GM19240 (cell line): ENCODE measurements around the gene TROAP.
A peak's percentile ranks its signal among the peaks of the same experiment; 100 is the strongest.
"Not testable (repeated sequence)": the region's sequence is repeated elsewhere in the genome, so short reads cannot be mapped to it uniquely, and the experiment has no call there.

Source experiments
- DNase-seq: peaks from one replicate; pipeline ENCODE4 v3.0.0; 2011; ENCODE audit warnings: low spot score; ENCODE audit not compliant: insufficient read length

The TROAP gene

DNA sequence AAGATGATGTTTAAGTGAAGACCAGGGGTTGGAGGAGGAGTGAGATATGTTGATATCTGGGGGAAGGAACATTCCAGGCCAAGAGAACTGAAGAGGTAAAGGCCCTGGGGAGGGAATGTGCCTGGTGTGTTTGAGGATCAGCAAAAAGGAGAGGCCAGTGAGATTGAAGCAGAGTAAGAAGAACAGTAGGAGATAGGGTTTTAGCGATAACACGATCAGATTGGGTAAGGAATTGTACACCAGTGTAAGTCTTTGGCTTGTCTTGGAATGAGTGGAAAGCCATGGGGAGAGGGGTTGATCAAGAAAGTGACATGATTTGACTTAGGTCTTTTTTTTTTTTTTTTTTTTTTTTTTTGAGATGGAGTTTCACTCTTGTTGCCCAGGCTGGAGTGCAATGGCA, 4.8 kb downstream of the TROAP start:
- no peak for DNase-seq

DNA sequence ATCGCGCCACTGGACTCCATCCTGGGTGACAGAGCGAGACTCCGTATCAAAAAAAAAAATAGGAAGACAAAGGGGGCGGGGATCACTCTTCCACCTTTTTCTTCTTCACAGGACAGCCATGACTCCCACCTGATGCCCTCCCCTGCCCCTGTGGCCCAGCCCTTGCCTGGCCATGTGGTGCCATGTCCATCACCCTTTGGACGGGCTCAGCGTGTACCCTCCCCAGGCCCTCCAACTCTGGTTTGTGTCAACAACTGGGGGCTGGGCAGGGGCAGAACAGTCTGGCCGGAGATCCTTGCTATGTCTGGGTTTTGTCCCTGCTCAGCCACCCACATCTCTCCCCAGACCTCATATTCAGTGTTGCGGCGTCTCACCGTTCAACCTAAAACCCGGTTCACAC, 5.8 kb downstream of the TROAP start:
- DNase-seq: no peak

DNA sequence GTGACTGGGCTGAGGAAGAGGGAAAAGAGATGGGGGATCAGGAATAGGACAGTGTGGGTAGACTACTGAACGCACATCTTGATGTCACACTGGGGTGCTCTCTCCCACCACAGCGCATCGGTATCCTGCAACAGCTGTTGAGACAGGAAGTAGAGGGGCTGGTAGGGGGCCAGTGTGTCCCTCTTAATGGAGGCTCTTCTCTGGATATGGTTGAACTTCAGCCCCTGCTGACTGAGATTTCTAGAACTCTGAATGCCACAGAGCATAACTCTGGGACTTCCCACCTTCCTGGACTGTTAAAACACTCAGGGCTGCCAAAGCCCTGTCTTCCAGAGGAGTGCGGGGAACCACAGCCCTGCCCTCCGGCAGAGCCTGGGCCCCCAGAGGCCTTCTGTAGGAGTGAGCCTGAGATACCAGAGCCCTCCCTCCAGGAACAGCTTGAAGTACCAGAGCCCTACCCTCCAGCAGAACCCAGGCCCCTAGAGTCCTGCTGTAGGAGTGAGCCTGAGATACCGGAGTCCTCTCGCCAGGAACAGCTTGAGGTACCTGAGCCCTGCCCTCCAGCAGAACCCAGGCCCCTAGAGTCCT, 7.1 kb downstream of the TROAP start:
- no peak for DNase-seq

DNA sequence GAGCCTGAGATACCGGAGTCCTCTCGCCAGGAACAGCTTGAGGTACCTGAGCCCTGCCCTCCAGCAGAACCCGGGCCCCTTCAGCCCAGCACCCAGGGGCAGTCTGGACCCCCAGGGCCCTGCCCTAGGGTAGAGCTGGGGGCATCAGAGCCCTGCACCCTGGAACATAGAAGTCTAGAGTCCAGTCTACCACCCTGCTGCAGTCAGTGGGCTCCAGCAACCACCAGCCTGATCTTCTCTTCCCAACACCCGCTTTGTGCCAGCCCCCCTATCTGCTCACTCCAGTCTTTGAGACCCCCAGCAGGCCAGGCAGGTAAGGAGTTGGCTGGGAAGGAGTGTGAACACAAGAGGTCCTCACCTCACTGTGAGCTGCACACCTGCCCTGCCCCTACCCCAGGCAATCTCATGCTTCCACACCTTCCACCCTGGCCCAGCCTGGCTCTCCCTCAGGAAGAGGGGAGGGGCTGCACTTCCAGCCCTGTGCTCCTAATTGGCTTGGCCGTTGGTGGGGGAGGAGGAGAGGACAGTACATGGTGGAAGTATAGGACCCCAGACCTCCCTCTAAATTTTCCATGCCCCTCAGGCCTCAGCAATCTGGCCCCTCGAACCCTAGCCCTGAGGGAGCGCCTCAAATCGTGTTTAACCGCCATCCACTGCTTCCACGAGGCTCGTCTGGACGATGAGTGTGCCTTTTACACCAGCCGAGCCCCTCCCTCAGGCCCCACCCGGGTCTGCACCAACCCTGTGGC, 7.8 kb downstream of the TROAP start:
- no peak for DNase-seq

DNA sequence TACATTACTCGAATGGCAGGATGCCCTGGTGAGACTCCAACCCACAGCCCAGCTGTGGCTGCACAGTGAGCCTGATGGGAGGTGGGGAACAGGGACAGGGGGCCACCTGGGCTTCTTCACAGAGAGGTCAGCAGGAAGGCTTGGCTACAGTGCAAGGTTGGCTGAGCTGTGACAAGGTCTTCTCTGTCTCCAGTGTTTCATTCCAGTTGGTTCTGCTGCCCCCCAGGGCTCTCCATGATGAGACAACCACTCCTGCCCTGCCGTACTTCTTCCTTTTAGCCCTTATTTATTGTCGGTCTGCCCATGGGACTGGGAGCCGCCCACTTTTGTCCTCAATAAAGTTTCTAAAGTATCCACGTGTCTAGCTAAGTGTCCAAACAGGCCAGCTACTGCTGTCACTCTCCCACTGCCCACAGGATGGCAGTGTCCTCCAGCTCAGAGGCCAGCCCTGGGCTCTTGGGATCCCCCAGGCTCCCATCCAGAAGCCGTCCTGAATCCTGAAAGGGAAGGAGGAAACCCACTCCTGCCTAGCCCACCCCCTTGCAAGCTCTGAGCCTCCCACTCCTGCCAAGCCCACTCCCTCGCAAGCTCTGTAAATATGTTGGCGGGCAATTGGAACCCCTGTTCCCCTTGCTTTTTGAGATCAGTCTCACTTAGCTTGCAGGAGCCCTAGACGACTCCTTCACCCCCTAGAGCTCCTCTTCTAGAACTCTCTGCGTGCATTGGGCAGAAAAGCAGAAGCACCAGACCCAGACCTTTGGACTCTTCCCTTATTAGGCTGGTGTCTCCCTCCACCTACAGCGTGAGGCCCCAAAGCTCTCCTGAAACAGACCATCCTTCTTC, 8.5 kb downstream of the TROAP start:
- DNase-seq: no peak

DNA sequence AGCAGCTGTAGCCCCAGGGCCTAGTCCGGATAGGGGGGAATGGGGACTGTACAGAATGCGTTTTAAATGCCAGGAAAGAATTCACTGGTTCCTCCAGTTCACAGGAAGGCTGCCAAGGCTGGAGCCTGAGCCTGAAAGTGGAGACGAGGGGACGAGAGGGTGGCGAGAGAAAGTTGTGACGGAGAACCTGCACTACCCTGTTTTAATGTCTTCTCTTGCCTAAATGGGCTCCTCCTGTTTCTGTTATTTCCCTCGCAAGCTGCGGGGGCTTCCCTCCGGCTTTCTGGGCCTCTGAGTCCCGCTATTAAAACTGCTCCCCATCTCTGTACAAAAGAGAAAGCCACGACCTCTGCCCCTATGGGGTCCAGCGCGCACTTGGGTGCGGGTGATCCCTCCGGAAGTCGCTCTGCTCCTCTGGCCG, 9.4 kb downstream of the TROAP start:
- no peak for DNase-seq

DNA sequence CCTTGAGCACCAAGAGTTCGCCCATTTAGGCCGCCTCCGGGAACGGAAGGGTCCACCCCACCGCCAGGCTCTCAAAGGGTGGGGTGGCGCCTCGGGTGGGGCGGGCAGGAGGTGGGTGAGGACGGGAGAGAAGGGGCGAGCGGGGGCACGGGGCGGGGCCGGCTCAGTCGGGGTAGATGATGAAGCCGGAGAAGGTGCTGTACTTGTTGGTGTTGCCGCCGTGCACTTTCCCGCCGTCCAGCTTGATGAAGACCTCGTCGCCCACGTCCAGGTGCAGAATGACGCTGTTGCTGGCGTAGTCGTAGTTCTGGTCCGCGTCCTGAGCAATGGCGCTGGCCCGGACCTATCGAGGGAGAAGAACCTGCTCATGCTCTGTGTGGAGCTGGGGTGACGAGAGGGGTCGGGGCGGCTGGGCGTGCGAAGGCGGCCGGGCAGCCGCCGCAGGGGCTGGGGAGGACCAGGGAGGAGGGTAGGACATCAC, 9.9 kb downstream of the TROAP start:
- DNase-seq: no peak

DNA sequence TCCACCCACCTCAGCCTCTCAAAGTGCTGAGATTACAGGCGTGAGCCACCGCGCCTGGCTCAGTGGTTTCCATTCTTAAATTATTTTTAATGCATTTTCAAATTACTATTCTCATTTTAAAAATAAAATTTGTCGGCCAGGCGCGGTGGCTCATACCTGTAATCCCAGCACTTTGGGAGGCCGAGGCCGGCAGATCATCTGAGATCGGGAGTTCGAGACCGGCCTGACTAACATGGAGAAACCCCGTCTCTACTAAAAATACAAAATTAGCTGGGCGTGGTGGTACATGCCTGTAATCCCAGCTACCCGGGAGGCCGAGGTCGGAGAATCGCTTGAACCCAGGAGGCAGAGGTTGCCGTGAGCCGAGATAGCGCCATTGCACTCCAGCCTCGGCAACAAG, 10.7 kb downstream of the TROAP start:
- not testable (repeated sequence) for DNase-seq

DNA sequence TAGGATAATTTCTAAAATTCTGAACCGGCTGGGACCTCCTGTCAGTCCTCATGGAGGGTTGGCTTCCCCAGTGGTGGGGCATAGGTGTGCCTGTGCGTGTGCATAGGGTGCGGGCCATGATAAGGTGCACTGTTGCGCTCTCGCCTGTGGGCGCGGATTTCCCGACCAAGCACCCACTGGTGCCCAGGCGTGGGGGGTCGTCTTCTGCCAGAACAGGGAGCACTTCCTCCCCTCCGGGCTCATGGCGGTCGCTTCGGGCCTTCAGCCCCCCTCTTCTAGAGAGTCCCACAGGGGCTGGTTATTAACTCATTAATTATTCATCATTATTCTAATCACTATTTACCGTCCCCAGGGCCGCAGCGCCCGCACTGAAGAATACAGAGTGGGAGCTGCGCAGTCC, 11.2 kb downstream of the TROAP start:
- no peak for DNase-seq

DNA sequence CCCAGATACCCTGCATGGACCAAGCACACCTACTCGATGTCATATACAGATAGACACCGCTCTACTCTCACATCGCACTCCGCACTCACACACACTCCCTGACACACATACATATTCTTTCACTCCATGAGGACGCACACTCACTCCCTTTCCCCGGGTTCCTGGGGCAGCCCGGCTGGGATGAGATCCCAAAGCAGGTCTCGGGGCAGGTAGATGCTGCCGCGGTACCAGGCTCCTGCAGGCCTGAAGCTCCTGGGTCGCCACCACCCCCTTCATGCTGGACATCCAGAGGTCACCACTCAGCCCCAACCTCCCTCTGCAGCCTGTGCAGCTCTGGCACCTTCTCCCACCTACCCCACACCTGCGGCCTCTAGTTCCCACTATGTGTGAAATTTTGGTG, 11.6 kb downstream of the TROAP start:
- no peak for DNase-seq

DNA sequence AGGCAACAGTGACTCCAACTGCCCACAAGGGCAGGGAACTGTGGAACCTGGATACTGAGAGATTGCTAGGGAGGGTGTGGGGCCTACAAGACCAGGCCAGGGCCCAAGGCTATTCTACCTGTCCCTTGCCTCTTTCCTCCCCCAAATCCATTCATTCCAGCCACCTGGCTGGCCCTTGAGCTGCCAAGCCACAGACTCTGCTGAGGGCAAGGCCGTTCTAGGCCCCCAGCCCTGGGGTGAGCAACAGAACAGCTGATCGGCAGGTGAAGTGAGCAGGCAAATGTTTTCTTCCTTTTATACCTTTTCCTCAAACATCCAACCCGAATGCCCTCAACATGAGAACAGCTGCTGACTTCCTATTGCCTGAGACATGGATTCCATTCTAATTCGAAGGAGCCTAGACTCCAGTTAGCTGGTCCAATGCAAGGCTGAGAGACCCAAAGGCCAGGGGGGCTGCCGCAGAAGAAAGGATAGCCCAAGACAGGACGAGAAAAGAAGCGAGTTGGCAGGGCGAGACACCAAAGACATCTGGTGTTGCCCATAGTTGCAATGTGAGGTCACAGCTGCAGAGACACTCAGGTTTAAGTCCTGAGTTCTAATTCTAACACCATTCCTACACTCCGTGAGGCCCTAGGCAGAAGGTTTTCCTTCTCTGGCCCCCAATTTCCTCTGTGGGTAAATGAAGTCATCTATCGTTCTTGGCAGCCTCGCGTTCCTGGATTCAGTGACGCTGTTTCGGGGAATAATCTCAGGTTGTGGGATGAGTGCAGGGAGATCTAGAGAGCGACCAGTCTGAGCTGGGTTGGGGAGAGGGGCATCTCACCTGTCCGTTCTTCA, 12.3 kb downstream of the TROAP start:
- DNase-seq: no peak

DNA sequence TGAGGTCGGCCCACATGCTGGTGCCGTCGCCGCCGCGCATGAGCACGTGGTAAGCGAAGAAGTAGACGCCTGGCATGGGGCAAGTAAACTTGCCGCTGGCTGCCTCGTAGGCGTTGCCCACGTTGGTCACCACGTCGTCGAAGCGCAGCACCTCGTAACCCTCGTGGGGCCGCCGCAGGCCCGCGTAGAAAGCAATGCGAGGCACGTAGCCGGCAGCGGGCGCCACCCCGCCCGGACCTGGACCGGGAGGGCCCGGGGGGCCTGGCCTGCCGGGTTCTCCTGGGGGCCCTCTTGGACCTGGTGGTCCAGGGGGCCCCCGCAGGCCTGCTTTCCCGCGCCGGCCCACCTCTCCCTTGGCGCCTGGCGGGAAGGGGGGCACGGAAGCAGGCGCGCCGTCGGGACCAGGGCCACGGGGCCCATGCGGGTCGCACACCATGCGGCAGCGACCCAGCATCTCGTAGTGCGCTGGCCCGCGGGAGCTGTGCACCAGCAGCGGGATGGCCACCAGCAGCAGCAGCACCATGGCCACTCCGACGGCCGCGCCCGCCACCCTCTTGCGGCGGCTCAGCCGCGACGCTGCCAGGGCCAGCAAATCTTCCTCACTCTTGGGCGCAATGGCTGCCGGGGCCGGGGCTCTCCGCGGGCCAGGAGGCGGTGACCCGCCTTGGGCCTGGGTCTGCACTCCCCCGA, 13.0 kb downstream of the TROAP start:
- no peak for DNase-seq

DNA sequence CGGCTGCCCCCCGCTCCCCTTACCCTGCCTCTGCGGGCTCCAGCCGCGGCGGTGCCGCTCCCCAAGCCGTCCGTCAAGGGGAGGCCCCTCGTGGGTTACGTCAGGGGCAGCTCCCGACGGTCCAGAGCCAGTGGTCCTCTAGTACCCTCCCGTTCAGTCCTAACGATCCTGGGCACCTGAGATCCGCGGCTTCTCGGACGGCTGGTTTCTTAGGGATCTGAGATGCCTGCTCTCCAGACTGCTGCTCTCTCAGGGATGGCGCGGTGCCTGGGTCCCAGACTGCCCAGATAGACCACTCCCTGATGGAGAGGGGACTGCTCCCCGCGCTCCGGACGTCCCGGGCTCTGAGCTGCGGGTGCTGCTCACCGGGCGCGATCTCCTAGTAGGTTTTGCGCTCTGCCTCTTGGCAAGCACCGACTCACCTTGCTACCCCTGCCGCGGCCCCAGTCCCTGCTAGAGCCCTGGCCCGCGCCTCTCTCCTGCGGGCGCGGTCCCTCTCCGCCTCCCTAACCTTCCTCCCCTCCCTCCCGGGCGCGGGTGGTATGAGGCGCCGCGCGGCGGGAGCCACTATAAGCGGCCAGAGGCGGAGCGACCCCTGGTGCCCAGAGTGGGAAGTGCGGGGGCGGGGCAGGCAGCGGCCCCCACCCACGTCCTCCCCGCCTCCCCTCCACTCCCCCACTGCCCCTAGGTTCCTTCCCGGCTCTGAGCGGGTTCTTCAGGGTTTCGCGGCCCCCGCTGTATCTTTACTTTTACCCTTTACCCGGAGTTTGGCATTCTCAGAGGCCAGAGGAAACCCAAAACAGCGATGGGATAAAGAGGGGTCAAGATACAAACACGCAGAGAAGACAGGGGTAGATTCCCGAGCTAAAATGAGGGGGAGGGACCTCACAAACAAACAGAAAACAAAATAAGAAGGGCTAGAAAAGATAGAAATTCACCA, 13.9 kb downstream of the TROAP start, which contains the start of gene C1QL4:
Gene C1QL4, minus strand, starts transcription at position 544 of the 940 bp plus-strand sequence. CDS start 711 bp downstream, outside the sequence.
- DNase-seq: peak; percentile 83

DNA sequence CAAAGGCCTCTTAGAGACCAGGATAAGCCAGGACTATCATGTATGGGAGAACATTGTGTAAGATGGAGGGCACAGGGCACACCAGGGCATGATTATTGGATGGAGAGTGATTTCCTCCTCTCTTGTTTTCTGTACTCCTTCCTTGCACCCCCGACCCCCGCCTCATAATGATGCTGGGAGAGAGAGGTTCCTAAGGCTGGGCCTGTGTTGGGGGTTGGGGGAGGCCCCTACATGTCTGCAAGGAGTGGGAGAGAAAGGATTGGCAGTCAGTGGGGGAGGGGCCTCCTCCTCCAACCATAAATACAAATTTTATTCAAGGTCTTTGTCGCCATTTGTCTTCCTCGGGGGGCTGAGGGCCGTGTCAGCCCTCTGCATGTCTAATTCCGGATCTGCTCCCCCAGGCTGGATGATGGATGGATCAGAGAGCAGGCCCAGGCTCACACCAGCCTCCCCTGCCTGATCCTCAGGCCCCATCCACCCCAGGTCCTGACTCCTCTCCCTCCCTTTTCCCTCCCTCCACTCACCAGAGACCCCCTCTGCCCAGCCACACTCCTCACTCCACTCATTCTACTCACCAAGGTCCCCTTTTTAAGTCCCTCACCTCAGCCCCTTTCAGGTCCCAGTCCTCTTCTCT, 15.9 kb downstream of the TROAP start:
- no peak for DNase-seq

DNA sequence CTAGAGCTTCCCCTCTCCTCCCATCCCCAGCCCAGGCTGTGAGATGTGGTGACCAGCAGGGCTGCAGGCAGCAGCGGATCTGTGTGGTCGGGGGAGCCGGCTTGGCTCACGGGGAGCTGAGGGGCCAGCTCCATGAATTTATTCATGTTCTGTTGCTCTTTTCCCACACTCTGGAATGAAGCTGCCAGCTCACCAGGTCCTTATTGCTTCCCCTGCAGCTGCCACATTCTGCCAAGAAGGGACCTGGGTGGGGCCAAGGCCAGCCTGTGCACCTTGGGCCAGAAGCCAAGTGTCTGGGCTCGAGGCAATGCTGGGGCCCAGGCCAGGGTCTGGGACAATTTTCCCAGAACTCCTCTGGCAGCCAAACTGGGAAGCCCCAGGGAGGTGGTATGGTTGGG, 16.4 kb downstream of the TROAP start:
- DNase-seq: no peak

DNA sequence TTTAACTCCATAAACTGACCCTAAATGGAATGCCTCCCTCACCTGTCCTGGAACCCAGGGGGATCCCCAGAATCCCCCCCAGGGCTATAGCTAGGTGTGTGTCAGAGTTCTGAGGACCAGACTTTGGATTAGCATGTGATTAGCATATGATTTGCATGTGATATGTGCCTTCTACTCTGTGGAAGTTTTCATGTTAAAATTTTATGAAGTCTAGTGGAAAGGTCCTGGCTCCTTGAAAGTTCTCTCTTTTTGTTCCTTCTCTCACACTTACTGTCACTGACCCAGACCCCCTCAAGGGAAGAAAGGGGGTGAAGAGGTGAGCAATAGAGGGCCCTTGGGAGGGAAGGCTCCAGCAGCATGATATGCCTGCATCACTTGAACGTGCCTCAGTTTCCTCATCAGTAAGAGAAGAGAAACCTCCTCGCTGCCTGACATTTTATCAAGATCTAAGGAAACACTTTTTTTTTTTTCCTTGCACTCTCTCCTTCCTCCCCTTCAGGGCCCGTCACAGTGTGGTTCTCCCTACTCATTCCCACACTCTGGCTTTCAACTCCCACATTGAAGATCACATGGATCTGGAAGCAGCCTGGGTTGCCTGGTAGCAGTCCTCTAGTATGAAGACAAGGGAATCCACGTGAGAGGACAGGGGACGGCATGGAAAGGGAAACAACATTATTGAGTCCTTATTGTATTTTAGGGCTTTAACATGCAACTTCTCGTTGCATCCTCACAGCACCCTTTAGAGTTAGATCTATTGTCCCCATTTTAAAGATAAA, 17.2 kb downstream of the TROAP start:
- DNase-seq: no peak

DNA sequence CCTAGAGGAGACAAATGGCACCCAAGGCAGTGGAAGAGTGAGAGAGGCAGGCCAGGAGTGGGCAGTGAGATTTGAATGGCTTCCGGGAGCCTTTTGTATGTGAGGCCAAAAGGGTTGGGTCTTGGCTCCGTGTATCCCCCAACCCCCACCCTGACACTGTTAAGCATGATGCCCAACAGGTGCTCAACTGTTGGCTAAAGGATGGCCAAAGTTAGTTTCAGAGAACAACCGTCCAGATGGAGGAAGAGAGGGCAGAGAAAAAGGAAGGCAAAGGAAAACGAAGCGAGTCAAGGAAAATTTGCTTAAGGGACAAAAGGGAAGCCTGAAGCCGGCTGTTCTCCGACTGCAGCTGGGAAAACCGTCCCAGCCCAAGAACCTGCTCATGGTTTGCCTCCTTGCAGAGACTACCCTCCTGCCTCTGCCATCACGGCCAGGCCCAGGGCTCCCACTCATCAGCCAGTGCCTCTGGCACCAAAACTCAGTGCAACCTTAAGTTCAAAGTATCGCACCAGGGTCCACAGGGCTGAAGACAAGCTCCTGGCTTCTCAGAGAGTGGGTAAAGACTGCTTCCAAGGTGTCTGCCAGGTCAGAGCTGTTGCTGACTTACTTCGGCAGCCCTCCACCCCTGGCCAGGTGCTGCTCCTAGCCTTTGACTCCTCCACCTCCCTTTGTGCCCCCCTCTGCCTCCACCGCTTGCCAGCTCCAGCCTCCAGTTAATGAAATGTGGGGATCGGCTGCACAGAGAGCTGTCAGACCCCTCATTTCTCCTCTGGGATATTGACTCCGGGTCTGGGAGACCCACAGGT, 18.1 kb downstream of the TROAP start:
- no peak for DNase-seq

DNA sequence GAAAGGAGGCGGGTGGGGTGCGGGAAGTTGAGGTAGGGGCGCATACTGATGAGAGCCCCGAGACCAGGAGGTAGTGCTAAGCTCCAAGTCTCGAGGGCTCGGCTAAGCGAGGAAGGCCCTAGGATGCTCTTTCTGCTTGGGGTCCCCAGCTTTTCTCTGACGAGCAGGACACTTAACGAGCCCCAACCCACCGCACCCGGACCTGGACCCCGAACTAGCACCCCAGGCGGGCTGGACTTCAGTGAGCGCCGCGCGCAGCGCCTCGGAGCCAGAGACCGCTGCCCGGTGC, 18.7 kb downstream of the TROAP start:
- DNase-seq: no peak
